K562 (cell line): ENCODE results near the gene KCTD19. TPM values are rescaled to one million over a fixed set of nuclear protein-coding genes. Genes with fewer than 3 reads are reported as not detected.
A peak's percentile ranks its signal among the peaks of the same experiment; 100 is the strongest.
"Not testable (repeated sequence)": the region's sequence is repeated elsewhere in the genome, so short reads cannot be mapped to it uniquely, and the experiment has no call there.

Source experiments
- ATAC-seq: fragments of 200-7000 bp; cut with Tn5 transposase; 3 replicates; pipeline ENCODE4 v1.9.1; 2020; ENCODE audit warnings: moderate library complexity
- BruUV-seq: library from RNA; stranded (reverse); fragments of 400-500 nt; replicated peaks from 2 replicates; lab custom pipeline; 2021; lab: Mats Ljungman, UMichigan
- CTCF ChIA-PET: fragments of 300-600 bp; formaldehyde crosslinking; extraction: SDS; loops from one replicate; lab custom pipeline; 2021; ENCODE audit warnings: low intra/inter-chr PET ratio; lab: Yijun Ruan, JAX
- POLR2A ChIA-PET: fragments of 300-600, 350-650 bp; sonication (Branson Sonifier 250); formaldehyde crosslinking; extraction: SDS; loops from one replicate; lab custom pipeline; 2021; ENCODE audit warnings: antibody characterized with exemption, inconsistent platforms; lab: Yijun Ruan, JAX
- DNase-seq, 4 experiments: peaks; one replicate each; pipeline versions ENCODE4 v3.0.0 to v3.0.0-alpha.2; 2011 to 2018; ENCODE audit warnings: low spot score in 3 of 4, mixed read lengths in 3 of 4; ENCODE audit errors: extremely low read depth in 1 of 4
- FAIRE-seq: peaks from 2 replicates; lab custom pipeline; 2011; peaks lifted over from hg19 to GRCh38; lab: Jason Lieb, UNC
- H2AFZ ChIP-seq: 2 replicates; pipeline ENCODE4 v1.6.0; 2011; ENCODE audit warnings: low read depth, low read length, control low read depth, inconsistent platforms
- H3K27ac ChIP-seq: fragments of 200-600 bp; 3 replicates; pipeline ENCODE4 v1.8.0; 2011; ENCODE audit warnings: low read depth, mild to moderate bottlenecking, control low read depth, inconsistent platforms, low read length, moderate library complexity, mixed read lengths; ENCODE audit errors: extremely low read depth
- H3K27me3 ChIP-seq, 2 experiments: fragments of 300-600 bp in 1 of 2; 2 replicates in 1 of 2; 3 replicates in 1 of 2; pipeline versions ENCODE4 v1.6.0 to v1.8.0; 2011; ENCODE audit warnings: inconsistent platforms in 2 of 2, low read length in 2 of 2, mild to moderate bottlenecking in 1 of 2, mixed read lengths in 1 of 2, moderate library complexity in 1 of 2; ENCODE audit not compliant: control insufficient read depth in 2 of 2, insufficient read depth in 2 of 2
- H3K36me3 ChIP-seq: fragments of 300-600 bp; 3 replicates; pipeline ENCODE4 v1.8.0; 2011; ENCODE audit warnings: mild to moderate bottlenecking, low read length, inconsistent platforms; ENCODE audit not compliant: control insufficient read depth, insufficient read depth
- H3K4me1 ChIP-seq, 2 experiments: fragments of 200-600 bp in 1 of 2; replicated peaks in 1 of 2; 2 replicates in 1 of 2; 3 replicates in 1 of 2; pipeline versions ENCODE4 v1.5.1 to v1.8.0; 2011; ENCODE audit warnings: inconsistent platforms in 2 of 2, low read length in 2 of 2, mild to moderate bottlenecking in 1 of 2, mixed read lengths in 1 of 2, moderate library complexity in 1 of 2; ENCODE audit not compliant: control insufficient read depth in 2 of 2, insufficient read depth in 2 of 2
- H3K4me2 ChIP-seq: 2 replicates; pipeline ENCODE4 v1.6.1; 2011; ENCODE audit warnings: low read length, control low read depth, inconsistent platforms, mixed read lengths; ENCODE audit not compliant: insufficient read depth
- H3K4me3 ChIP-seq: fragments of 200-600 bp; sonication (generic), shearing (Covaris generic); 2 replicates; pipeline ENCODE4 v1.5.1; 2016; ENCODE audit warnings: control low read depth, inconsistent platforms
- H3K79me2 ChIP-seq: fragments of 200-600 bp; 3 replicates; pipeline ENCODE4 v1.8.0; 2011; ENCODE audit warnings: low read length, inconsistent platforms; ENCODE audit not compliant: control insufficient read depth, insufficient read depth
- H3K9ac ChIP-seq, 2 experiments: 2 replicates each; pipeline versions ENCODE4 v1.6.0 to v1.6.1; 2011; ENCODE audit warnings: low read depth in 2 of 2, low read length in 2 of 2, control low read depth in 1 of 2, inconsistent platforms in 1 of 2, mild to moderate bottlenecking in 1 of 2, mixed read lengths in 1 of 2; ENCODE audit not compliant: insufficient read depth in 1 of 2
- H3K9me1 ChIP-seq: one replicate; pipeline ENCODE4 v1.6.0; 2011; ENCODE audit warnings: inconsistent platforms, mild to moderate bottlenecking, low read length, moderate library complexity; ENCODE audit not compliant: control insufficient read depth, insufficient read depth
- H3K9me3 ChIP-seq: replicated peaks from 2 replicates; pipeline ENCODE4 v1.5.1; 2011; ENCODE audit warnings: low read depth, low read length, inconsistent platforms; ENCODE audit not compliant: control insufficient read depth, insufficient read depth
- H4K20me1 ChIP-seq: replicated peaks from 2 replicates; pipeline ENCODE4 v1.6.1; 2011; ENCODE audit warnings: low read length, inconsistent platforms, mixed read lengths; ENCODE audit not compliant: control insufficient read depth, insufficient read depth
- CREB1 ChIP-seq, 2 experiments: sonication (generic) in 1 of 2; formaldehyde crosslinking in 1 of 2; IDR thresholded peaks; 2 replicates each; pipeline versions ENCODE4 v1.6.1 to v1.8.0; 2012 to 2022; ENCODE audit warnings: inconsistent platforms in 1 of 2, mild to moderate bottlenecking in 1 of 2, missing genetic modification reagents in 1 of 2, moderate library complexity in 1 of 2
- CTBP1 ChIP-seq: fragments of 450-650 bp; IDR thresholded peaks from 2 replicates; pipeline ENCODE4 v1.6.1; 2016; ENCODE audit warnings: borderline replicate concordance
- KDM1A ChIP-seq, 2 experiments: fragments of 450-650 bp; IDR thresholded peaks; 2 replicates each; pipeline ENCODE4 v1.6.1; 2016; ENCODE audit warnings: mild to moderate bottlenecking in 2 of 2
- MBD1 ChIP-seq: fragments of 250-450 bp; sonication (Bioruptor Pico); IDR thresholded peaks from 2 replicates; pipeline ENCODE4 v1.8.0; 2022; ENCODE audit warnings: inconsistent platforms
- POLR2A ChIP-seq: fragments of 450-650 bp; conservative IDR thresholded peaks from 2 replicates; pipeline ENCODE4 v1.6.1; 2016
- RBM15 ChIP-seq: fragments of 200-400 bp; formaldehyde crosslinking; IDR thresholded peaks from 2 replicates; pipeline ENCODE4 v1.6.1; 2018; ENCODE audit warnings: mild to moderate bottlenecking, low read length, moderate library complexity; ENCODE audit not compliant: insufficient read depth
- SREBF1 ChIP-seq: fragments of 150-350 bp; IDR thresholded peaks from 2 replicates; pipeline ENCODE4 v1.6.1; 2014; ENCODE audit warnings: antibody characterized with exemption, low read depth, low read length, borderline replicate concordance
- ZBTB7A ChIP-seq: IDR thresholded peaks from 2 replicates; pipeline ENCODE4 v1.6.1; 2011; ENCODE audit warnings: low read depth, mild to moderate bottlenecking, low read length, moderate library complexity, borderline replicate concordance; ENCODE audit not compliant: control insufficient read depth
- whole genome bisulfite sequencing: fragments of 100-300 bp; shearing (Covaris generic); methylation state at CpG from one replicate; pipeline ENCODE4 v1.1.6; 2016; ENCODE audit warnings: low coverage, mixed read lengths; ENCODE audit not compliant: insufficient coverage; ENCODE audit errors: missing lambda C conversion rate; 5-methylcytosine and 5-hydroxymethylcytosine counted together
- in situ Hi-C: fragments of 300-500 bp; cut with MboI; formaldehyde crosslinking; loops from 4 replicates; pipeline ENCODE4 v1.15.0; 2018; ENCODE audit warnings: inconsistent platforms, mixed read lengths
- intact Hi-C: fragments of 100-400 bp; cut with micrococcal nuclease; formaldehyde crosslinking; loops from 2 replicates; pipeline ENCODE4 v1.14.2; 2022
- polyA plus RNA-seq, 8 experiments: library from polyadenylated mRNA; depleted of rRNA in 4 of 8; stranded (reverse) in 5 of 8; unstranded in 3 of 8; fragments of >200 nt; fragmentation: Nextera tagmentation in 2 of 8; fragmentation: Illumina TruSeq in 1 of 8; extraction: Ambion mirVana in 2 of 8; extraction: Trizol in 1 of 8; gene quantifications; 2 replicates each; pipeline versions ENCODE4 v1.2.1 to v1.2.3, GENCODE V29; 2011 to 2014; ENCODE audit warnings: inconsistent platforms in 1 of 8, missing spikeins in 1 of 8
- total RNA-seq, 7 experiments: library from RNA; depleted of rRNA in 6 of 7; stranded (reverse); fragments of >200 nt in 6 of 7; fragmentation: Illumina TruSeq in 2 of 7; extraction: Trizol in 2 of 7; gene quantifications; 2 replicates each; pipeline versions ENCODE4 v1.2.1 to v1.2.3, GENCODE V29; 2011 to 2021; ENCODE audit warnings: low replicate concordance in 1 of 7
- TF ChIP-seq, protein P1 (sequence below): sonication (generic); formaldehyde crosslinking; IDR thresholded peaks from 2 replicates; pipeline ENCODE4 v1.8.1; 2022; ENCODE audit warnings: missing genetic modification reagents
- TF ChIP-seq, protein P2 (sequence below): fragments of 450-650 bp; IDR thresholded peaks from 2 replicates; pipeline ENCODE4 v1.6.1; 2016; ENCODE audit warnings: missing biosample characterization, missing genetic modification characterization

Gene KCTD19
- total and polyA plus RNA-seq, 9 of the 15 experiments (the other 6 are each of a cell fraction or from before 2014, with no cell fraction given), result 0.03 to 0.91 (median 0.22) TPM; not detected in 2

DNA sequence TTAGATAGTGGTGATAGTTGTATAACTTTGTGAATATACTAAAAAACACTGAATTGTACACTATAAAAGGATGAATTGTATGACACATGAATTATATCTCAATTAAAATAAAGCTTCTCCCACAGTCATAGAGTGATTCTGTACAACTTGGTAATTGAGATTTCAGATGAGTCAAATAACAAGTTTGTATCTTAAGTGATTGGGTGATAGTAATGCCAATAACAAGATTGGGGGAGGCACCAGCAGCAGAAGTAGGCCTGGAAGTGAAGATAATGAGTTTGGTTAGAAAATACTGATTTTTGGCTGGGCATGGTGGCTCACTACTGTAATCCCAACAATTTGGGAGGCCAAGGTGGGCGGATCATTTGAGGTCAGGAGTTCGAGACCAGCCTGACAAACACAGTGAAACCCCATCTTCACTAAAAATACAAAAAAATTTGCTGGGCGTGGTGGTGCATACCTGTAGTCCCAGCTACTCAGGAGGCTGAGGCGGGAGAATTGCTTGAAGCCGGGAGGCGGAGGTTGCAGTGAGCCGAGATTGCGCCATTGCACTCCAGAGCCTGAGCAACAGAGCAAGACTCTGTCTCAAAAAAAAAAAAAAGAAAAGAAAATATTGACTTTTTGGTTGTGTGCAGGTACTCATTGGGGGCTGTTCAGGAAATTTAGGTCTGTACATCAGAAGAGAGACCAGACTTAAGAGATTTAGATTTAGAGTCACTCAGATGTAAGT is 33.2 kb upstream of the KCTD19 start:
- CTCF ChIA-PET, in situ Hi-C loops, H3K9me1 ChIP-seq, ATAC-seq, H3K27ac ChIP-seq, H3K79me2 ChIP-seq, H3K4me1 ChIP-seq, H3K4me2 ChIP-seq, H2AFZ ChIP-seq, FAIRE-seq, H4K20me1 ChIP-seq, BruUV-seq, H3K36me3 ChIP-seq, H3K9ac ChIP-seq, H3K9me3 ChIP-seq, DNase-seq, H3K4me3 ChIP-seq: not testable (repeated sequence)
- 15% methylated on average over 8 of the region's 8 CpGs for WGBS
- POLR2A ChIA-PET, result interaction anchor here (0.6 to 0.7 kb wide), 2 partner anchors 91 to 121 kb away, joined by 3 to 4 read pairs; no protein-coding TSS in a partner anchor
- TF ChIP-seq KDM1A (IDR thresholded peaks at IDR 0.05), result peak; percentile 16 to 38; a peak in 1 of 4 replicates
- peaks cover 14 to 23% of the 10 kb centered on the region in 2 experiments for H3K27me3 ChIP-seq
- intact Hi-C loops, result loop anchor here (10.0 kb wide), 1 partner anchor 55 kb away; the partner anchor contains the start of gene ZDHHC1

DNA sequence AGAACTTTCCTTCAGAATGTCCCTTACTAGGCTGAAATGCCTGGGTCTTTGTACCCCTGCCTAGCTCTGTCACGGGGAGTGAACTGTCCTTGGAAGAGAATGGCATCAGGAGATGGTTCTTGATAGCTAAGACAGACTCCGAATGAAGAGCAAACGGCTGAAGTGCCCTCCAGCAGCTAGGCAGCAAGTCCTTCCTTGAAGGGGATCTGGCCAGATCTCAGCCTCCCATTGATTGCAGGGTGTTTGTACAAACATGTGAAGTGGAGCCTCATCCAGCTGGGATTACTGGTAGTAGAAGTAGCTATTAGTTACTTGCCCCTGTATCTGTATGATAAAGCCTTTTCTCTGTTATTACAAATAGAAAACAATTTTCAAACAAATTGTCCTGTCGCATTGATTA is 31.0 kb upstream of the KCTD19 start:
- in situ Hi-C loops (no loop called here), intact Hi-C loops (no loop called here)
- WGBS, result 5% methylated on average over 4 of the region's 4 CpGs
- H3K27me3 ChIP-seq, result peaks cover 18 to 24% of the 10 kb centered on the region in 2 experiments
- H3K9ac ChIP-seq, result peak overlapping the region in 1 of 2 experiments; percentile 28; a peak in 1 of 4 replicates
- H3K4me1 ChIP-seq, result no peaks in the 10 kb centered on the region; a peak in 1 of 5 replicates
- no peak for DNase-seq
- ChIA-PET CTCF (no interaction called here), POLR2A (interaction anchor here (0.7 kb wide), 1 partner anchor 306 kb away, joined by 3 read pairs; no protein-coding TSS in a partner anchor)
- no peak for FAIRE-seq
- ATAC-seq, result no peak
- no peak overlapping the region for H3K27ac ChIP-seq
- no peak overlapping the region for H3K4me3 ChIP-seq
- no peaks in the 10 kb centered on the region for H3K9me3 ChIP-seq
- no peaks in the 10 kb centered on the region for H3K36me3 ChIP-seq
- H2AFZ ChIP-seq, result no peak overlapping the region
- H3K9me1 ChIP-seq, result no peaks in the 10 kb centered on the region
- no peaks in the 10 kb centered on the region for H4K20me1 ChIP-seq
- H3K79me2 ChIP-seq, result no peaks in the 10 kb centered on the region
- no peak overlapping the region for H3K4me2 ChIP-seq
- no TSS peak for BruUV-seq
- no peak for TF ChIP-seq ZBTB7A
- TF ChIP-seq RBM15, result no peak
- TF ChIP-seq CTBP1, result no peak
- TF ChIP-seq, protein P1, sequence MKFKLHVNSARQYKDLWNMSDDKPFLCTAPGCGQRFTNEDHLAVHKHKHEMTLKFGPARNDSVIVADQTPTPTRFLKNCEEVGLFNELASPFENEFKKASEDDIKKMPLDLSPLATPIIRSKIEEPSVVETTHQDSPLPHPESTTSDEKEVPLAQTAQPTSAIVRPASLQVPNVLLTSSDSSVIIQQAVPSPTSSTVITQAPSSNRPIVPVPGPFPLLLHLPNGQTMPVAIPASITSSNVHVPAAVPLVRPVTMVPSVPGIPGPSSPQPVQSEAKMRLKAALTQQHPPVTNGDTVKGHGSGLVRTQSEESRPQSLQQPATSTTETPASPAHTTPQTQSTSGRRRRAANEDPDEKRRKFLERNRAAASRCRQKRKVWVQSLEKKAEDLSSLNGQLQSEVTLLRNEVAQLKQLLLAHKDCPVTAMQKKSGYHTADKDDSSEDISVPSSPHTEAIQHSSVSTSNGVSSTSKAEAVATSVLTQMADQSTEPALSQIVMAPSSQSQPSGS (CRISPR knock-in tag), result no peak
- TF ChIP-seq MBD1 (CRISPR knock-in tag), result no peak
- no peak for TF ChIP-seq CREB1 (IDR thresholded peaks at IDR 0.05)
- TF ChIP-seq CREB1 (CRISPR knock-in tag; IDR thresholded peaks at IDR 0.05), result no peak
- TF ChIP-seq SREBF1, result no peak
- no peak for TF ChIP-seq POLR2A
- TF ChIP-seq, protein P2, sequence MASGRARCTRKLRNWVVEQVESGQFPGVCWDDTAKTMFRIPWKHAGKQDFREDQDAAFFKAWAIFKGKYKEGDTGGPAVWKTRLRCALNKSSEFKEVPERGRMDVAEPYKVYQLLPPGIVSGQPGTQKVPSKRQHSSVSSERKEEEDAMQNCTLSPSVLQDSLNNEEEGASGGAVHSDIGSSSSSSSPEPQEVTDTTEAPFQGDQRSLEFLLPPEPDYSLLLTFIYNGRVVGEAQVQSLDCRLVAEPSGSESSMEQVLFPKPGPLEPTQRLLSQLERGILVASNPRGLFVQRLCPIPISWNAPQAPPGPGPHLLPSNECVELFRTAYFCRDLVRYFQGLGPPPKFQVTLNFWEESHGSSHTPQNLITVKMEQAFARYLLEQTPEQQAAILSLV, result no peak
